ENCODE results near the gene FARP1. TPM values are rescaled to one million over a fixed set of nuclear protein-coding genes. Genes with fewer than 3 reads are reported as not detected.

FARP1 gene
- total and polyA plus RNA-seq, 2 of the 13 experiments (the other 11 are each of a cell fraction or from before 2014, with no cell fraction given) = 70.6 to 126 TPM

DNA sequence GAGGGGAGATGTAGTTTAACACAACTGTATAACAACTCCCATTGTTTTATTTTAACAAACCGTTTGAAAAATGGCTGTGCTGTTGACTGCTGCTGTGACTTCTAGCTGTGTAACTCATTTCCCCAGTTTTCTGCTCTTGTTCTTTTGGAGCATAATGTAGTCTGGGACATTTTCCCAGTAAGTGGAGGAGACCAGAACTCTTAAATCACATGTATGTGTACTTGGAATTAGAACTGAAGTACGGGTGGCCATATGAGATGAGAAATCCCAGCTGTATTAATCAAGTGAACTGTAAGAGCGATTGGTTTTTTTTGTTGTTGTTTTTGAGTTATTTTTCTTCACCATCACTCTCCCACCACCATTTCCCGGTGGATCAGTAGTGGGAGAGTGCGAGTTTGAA, 83.6 kb downstream of the FARP1 start (continued):
- TF ChIP-seq ZFP37 (CRISPR knock-in tag; IDR thresholded peaks at IDR 0.05; ENCODE audit: borderline replicate concordance) = no peak
- no peak for TF ChIP-seq ZNF557 (CRISPR knock-in tag; IDR thresholded peaks at IDR 0.05)
- TF ChIP-seq HMGA1 (CRISPR knock-in tag; conservative IDR thresholded peaks at IDR 0.05) = no peak
- TF ChIP-seq, protein P1, sequence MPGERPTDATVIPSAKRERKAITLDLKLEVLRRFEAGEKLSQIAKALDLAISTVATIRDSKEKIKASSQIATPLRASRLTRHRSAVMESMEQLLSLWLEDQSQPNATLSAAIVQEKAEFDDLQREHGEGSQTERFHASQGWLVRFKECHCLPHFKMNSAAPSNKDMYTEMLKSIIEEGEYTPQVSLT (CRISPR knock-in tag; IDR thresholded peaks at IDR 0.05; ENCODE audit: borderline replicate concordance, low read depth) = no peak
- no peak for TF ChIP-seq SUZ12 (IDR thresholded peaks at IDR 0.05; ENCODE audit: low read depth, low read length)
- no peak for TF ChIP-seq KLF16 (CRISPR knock-in tag; IDR thresholded peaks at IDR 0.05)
- no peak for TF ChIP-seq ZNF407 (CRISPR knock-in tag; IDR thresholded peaks at IDR 0.05; ENCODE audit: not compliant biosample characterization)
- TF ChIP-seq ZNF17 (CRISPR knock-in tag; IDR thresholded peaks at IDR 0.05) = no peak

Measured in HepG2 (cell line).